ENCODE measurements around the gene HRH3. TPM values are rescaled to one million over a fixed set of nuclear protein-coding genes. Genes with fewer than 3 reads are reported as not detected.

Gene HRH3
- total RNA-seq, 1 donor from 2014 or later = 0.07 TPM

GRCh38 chr20:62225820-62226635 lies 6.0 kb upstream of the HRH3 start:
- no peak overlapping the region for H3K4me3 ChIP-seq (ENCODE audit: insufficient read depth, low read depth, low read length)
- no peak for TF ChIP-seq EZH2 (IDR thresholded peaks at IDR 0.05; ENCODE audit: insufficient read depth, low read length)
- no peak overlapping the region for H3K4me3 Mint-ChIP-seq (ENCODE audit: unreplicated experiment)
- H3K9me3 ChIP-seq (ENCODE audit: insufficient read depth, low read depth, low read length) = peaks cover 2% of the 10 kb centered on the region
- H3K27me3 Mint-ChIP-seq (ENCODE audit: low read depth, unreplicated experiment) = peaks cover 55% of the 10 kb centered on the region
- no peaks in the 10 kb centered on the region for H3K36me3 Mint-ChIP-seq (ENCODE audit: low read depth, unreplicated experiment)
- no peak overlapping the region for H3K4me2 ChIP-seq (ENCODE audit: low read length)
- DNase-seq (ENCODE audit: low read depth) = no peak
- H3K4me1 ChIP-seq (ENCODE audit: insufficient read depth, low read length) = no peaks in the 10 kb centered on the region
- H3K27me3 ChIP-seq (ENCODE audit: insufficient read depth, low read length) = peaks cover 16% of the 10 kb centered on the region
- peaks cover 1% of the 10 kb centered on the region for H3K4me1 Mint-ChIP-seq (ENCODE audit: low read depth, unreplicated experiment)
- H3K36me3 ChIP-seq (ENCODE audit: insufficient read depth, low read length) = no peaks in the 10 kb centered on the region
- FAIRE-seq = no peak
- H3K9me3 Mint-ChIP-seq (ENCODE audit: unreplicated experiment) = peaks cover 2% of the 10 kb centered on the region
- H3K27ac Mint-ChIP-seq (ENCODE audit: unreplicated experiment) = no peak overlapping the region
- no peaks in the 10 kb centered on the region for H3K79me2 ChIP-seq (ENCODE audit: insufficient read depth, low read length)
- no peak overlapping the region for H3K9ac ChIP-seq (ENCODE audit: low read length)
- no peak overlapping the region for H3K27ac ChIP-seq (ENCODE audit: low read depth, low read length)
- no peaks in the 10 kb centered on the region for H4K20me1 ChIP-seq (ENCODE audit: insufficient read depth, low read length)
- no peak overlapping the region for H2AFZ ChIP-seq (ENCODE audit: low read depth, low read length)

- FAIRE-seq (no peak), DNase-seq (ENCODE audit: low read depth) (no peak)
- H3K4me1 ChIP-seq (ENCODE audit: insufficient read depth, low read length) = no peaks in the 10 kb centered on the region
- H2AFZ ChIP-seq (ENCODE audit: low read depth, low read length) = no peak overlapping the region
- no peak overlapping the region for H3K4me2 ChIP-seq (ENCODE audit: low read length)
- peaks cover 6% of the 10 kb centered on the region for H4K20me1 ChIP-seq (ENCODE audit: insufficient read depth, low read length)
- H3K27me3 ChIP-seq (ENCODE audit: insufficient read depth, low read length) = peaks cover 20% of the 10 kb centered on the region
- H3K9me3 Mint-ChIP-seq (ENCODE audit: unreplicated experiment) = peaks cover 2% of the 10 kb centered on the region
- no peaks in the 10 kb centered on the region for H3K36me3 Mint-ChIP-seq (ENCODE audit: low read depth, unreplicated experiment)
- H3K27me3 Mint-ChIP-seq (ENCODE audit: low read depth, unreplicated experiment) = peaks cover 58% of the 10 kb centered on the region
- no peaks in the 10 kb centered on the region for H3K79me2 ChIP-seq (ENCODE audit: insufficient read depth, low read length)
- no peak for TF ChIP-seq CTCF (IDR thresholded peaks at IDR 0.05; ENCODE audit: insufficient read depth, low read depth, low read length)
- no peak for TF ChIP-seq EZH2 (IDR thresholded peaks at IDR 0.05; ENCODE audit: insufficient read depth, low read length)
- H3K27ac ChIP-seq (ENCODE audit: low read depth, low read length) = no peak overlapping the region
- no peaks in the 10 kb centered on the region for H3K36me3 ChIP-seq (ENCODE audit: insufficient read depth, low read length)
- peaks cover 2% of the 10 kb centered on the region for H3K9me3 ChIP-seq (ENCODE audit: insufficient read depth, low read depth, low read length)
- H3K4me3 Mint-ChIP-seq (ENCODE audit: unreplicated experiment) = no peak overlapping the region
- H3K9ac ChIP-seq (ENCODE audit: low read length) = no peak overlapping the region
- no peak overlapping the region for H3K4me3 ChIP-seq (ENCODE audit: insufficient read depth, low read depth, low read length)
- peaks cover 2% of the 10 kb centered on the region for H3K4me1 Mint-ChIP-seq (ENCODE audit: low read depth, unreplicated experiment)
- no peak overlapping the region for H3K27ac Mint-ChIP-seq (ENCODE audit: unreplicated experiment)
Measured at GRCh38 chr20:62225026-62225425, 4.9 kb upstream of the HRH3 start.

DNA sequence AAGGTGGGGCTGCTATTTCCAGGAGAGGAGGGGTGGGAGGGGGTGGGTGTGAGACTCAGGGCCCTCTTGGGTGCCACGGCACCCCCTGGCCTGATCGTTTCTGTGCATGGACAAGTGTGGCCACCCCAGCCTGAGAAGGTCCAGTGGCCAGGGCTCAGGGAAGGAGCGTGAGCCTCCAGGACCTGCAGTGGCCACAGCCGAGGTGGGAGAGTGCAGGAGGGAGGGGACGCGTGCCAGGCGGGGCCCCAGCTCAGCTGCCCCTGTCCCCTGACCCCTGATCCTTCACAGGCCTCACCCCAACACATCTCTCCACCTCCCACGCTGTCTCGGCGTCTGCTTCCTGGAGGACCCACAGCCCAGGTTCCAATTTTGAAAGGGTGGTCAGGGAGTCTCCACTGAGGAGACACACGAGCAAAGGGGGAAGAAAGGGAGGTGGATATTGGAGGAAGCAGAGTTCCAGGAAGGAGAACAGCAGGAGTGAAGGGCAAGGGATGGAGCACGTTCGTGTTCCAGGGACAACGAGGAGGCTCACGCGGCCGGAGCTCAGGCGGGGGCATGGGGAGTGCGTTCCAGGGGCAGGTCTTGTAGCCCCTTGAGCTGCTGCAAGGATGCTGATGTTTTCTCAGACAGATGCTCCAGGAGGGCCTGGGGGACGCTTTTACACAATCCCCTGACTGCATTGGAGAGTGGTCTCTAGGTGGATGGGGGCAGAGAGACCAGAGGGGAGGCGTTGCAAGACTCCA lies 4.2 kb upstream of the HRH3 start:
- Mint-ChIP-seq H3K4me1 (ENCODE audit: low read depth, unreplicated experiment) (peaks cover 2% of the 10 kb centered on the region), H3K9me3 (ENCODE audit: unreplicated experiment) (peaks cover 2% of the 10 kb centered on the region), H3K27ac (ENCODE audit: unreplicated experiment) (no peak overlapping the region), H3K36me3 (ENCODE audit: low read depth, unreplicated experiment) (no peaks in the 10 kb centered on the region), H3K27me3 (ENCODE audit: low read depth, unreplicated experiment) (peaks cover 58% of the 10 kb centered on the region), H3K4me3 (ENCODE audit: unreplicated experiment) (no peak overlapping the region)
- DNase-seq (ENCODE audit: low read depth) (no peak), FAIRE-seq (no peak)
- TF ChIP-seq EZH2 (IDR thresholded peaks at IDR 0.05; ENCODE audit: insufficient read depth, low read length) (no peak), CTCF (IDR thresholded peaks at IDR 0.05; ENCODE audit: insufficient read depth, low read depth, low read length) (no peak)
- Histone ChIP-seq H3K27me3 (ENCODE audit: insufficient read depth, low read length) (peaks cover 22% of the 10 kb centered on the region), H3K4me3 (ENCODE audit: insufficient read depth, low read depth, low read length) (no peak overlapping the region), H3K9me3 (ENCODE audit: insufficient read depth, low read depth, low read length) (peaks cover 2% of the 10 kb centered on the region), H3K9ac (ENCODE audit: low read length) (no peak overlapping the region), H3K27ac (ENCODE audit: low read depth, low read length) (no peak overlapping the region), H3K4me2 (ENCODE audit: low read length) (no peak overlapping the region), H2AFZ (ENCODE audit: low read depth, low read length) (no peak overlapping the region), H3K79me2 (ENCODE audit: insufficient read depth, low read length) (no peaks in the 10 kb centered on the region), H4K20me1 (ENCODE audit: insufficient read depth, low read length) (peaks cover 6% of the 10 kb centered on the region), H3K4me1 (ENCODE audit: insufficient read depth, low read length) (no peaks in the 10 kb centered on the region), H3K36me3 (ENCODE audit: insufficient read depth, low read length) (no peaks in the 10 kb centered on the region)

Data from astrocyte (in vitro differentiated cells and primary cell).